Left ventricle myocardium inferior (tissue), 1 donor: ENCODE results near the gene CHCHD10. TPM values are rescaled to one million over a fixed set of nuclear protein-coding genes. Genes with fewer than 3 reads are reported as not detected.

Source experiments
- DNase-seq: peaks from one replicate; pipeline ENCODE4 v3.0.0-alpha.2; 2020
- H3K27ac ChIP-seq: fragments of 200-600 bp; replicated peaks from 2 replicates; pipeline ENCODE4 v1.8.0; 2021
- H3K27me3 ChIP-seq: fragments of 200-600 bp; 2 replicates; pipeline ENCODE4 v1.8.0; 2021; ENCODE audit warnings: low read depth
- H3K36me3 ChIP-seq: fragments of 200-600 bp; 2 replicates; pipeline ENCODE4 v1.8.0; 2021
- H3K4me1 ChIP-seq: fragments of 200-600 bp; 2 replicates; pipeline ENCODE4 v1.8.0; 2021
- H3K4me3 ChIP-seq: fragments of 200-600 bp; 2 replicates; pipeline ENCODE4 v1.8.0; 2021; ENCODE audit warnings: mild to moderate bottlenecking, moderate library complexity
- H3K9me3 ChIP-seq: fragments of 200-600 bp; replicated peaks from 2 replicates; pipeline ENCODE4 v1.8.0; 2021
- CTCF ChIP-seq: fragments of 200-600 bp; IDR thresholded peaks from 2 replicates; pipeline ENCODE4 v1.8.0; 2021; ENCODE audit warnings: antibody characterized with exemption, mild to moderate bottlenecking, borderline replicate concordance
- intact Hi-C: fragments of 100-400 bp; cut with micrococcal nuclease; formaldehyde crosslinking; loops from one replicate; pipeline ENCODE4 v1.11.0; 2022
- total RNA-seq: library from RNA; stranded (reverse); fragmentation: NEBNext Ultra II Directional; extraction: Animal tissue kit (Norgen Biotek cat#: 25700); gene quantifications from one replicate; pipeline ENCODE4 v1.2.1, GENCODE V29; 2021
- donor health status: DM: no; HTN: yes; CAD: no; lungs with severe emphysema.

Gene CHCHD10
- total RNA-seq, 1 donor from 2014 or later, result 1,446 TPM

GRCh38 chr22:23806837-23807236 lies 39.1 kb upstream of the CHCHD10 start:
- TF ChIP-seq CTCF, result no peak
- H3K9me3 ChIP-seq, result no peaks in the 10 kb centered on the region
- intact Hi-C loops, result no loop called here
- no peaks in the 10 kb centered on the region for H3K27me3 ChIP-seq
- DNase-seq, result no peak
- H3K27ac ChIP-seq, result no peak overlapping the region
- H3K4me1 ChIP-seq, result peaks cover 9% of the 10 kb centered on the region
- peaks cover 84% of the 10 kb centered on the region for H3K36me3 ChIP-seq
- no peak overlapping the region for H3K4me3 ChIP-seq

- H3K27ac ChIP-seq, result peak overlapping the region; percentile 23
- intact Hi-C loops, result no loop called here
- peaks cover 85% of the 10 kb centered on the region for H3K36me3 ChIP-seq
- no peaks in the 10 kb centered on the region for H3K9me3 ChIP-seq
- H3K4me1 ChIP-seq, result peaks cover 9% of the 10 kb centered on the region
- no peak overlapping the region for H3K4me3 ChIP-seq
- no peaks in the 10 kb centered on the region for H3K27me3 ChIP-seq
- no peak for TF ChIP-seq CTCF
- no peak for DNase-seq
Measured at GRCh38 chr22:23804781-23805291, 37.1 kb upstream of the CHCHD10 start.

GRCh38 chr22:23803001-23803819 lies 35.4 kb upstream of the CHCHD10 start:
- H3K4me3 ChIP-seq, result no peak overlapping the region
- H3K27me3 ChIP-seq, result no peaks in the 10 kb centered on the region
- no peak for TF ChIP-seq CTCF
- intact Hi-C loops, result no loop called here
- H3K9me3 ChIP-seq, result no peaks in the 10 kb centered on the region
- H3K36me3 ChIP-seq, result peaks cover 89% of the 10 kb centered on the region
- H3K4me1 ChIP-seq, result peaks cover 9% of the 10 kb centered on the region
- no peak for DNase-seq
- H3K27ac ChIP-seq, result no peak overlapping the region

- no peak for TF ChIP-seq CTCF
- no peaks in the 10 kb centered on the region for H3K27me3 ChIP-seq
- intact Hi-C loops, result no loop called here
- H3K27ac ChIP-seq, result no peak overlapping the region
- H3K36me3 ChIP-seq, result peaks cover 89% of the 10 kb centered on the region
- H3K4me3 ChIP-seq, result no peak overlapping the region
- no peaks in the 10 kb centered on the region for H3K9me3 ChIP-seq
- H3K4me1 ChIP-seq, result peaks cover 9% of the 10 kb centered on the region
- DNase-seq, result no peak
Measured at GRCh38 chr22:23801886-23802377, 34.2 kb upstream of the CHCHD10 start.

- TF ChIP-seq CTCF, result no peak
- Histone ChIP-seq H3K9me3 (no peaks in the 10 kb centered on the region), H3K27ac (no peak overlapping the region), H3K36me3 (peaks cover 90% of the 10 kb centered on the region), H3K4me3 (no peak overlapping the region), H3K4me1 (peaks cover 9% of the 10 kb centered on the region), H3K27me3 (no peaks in the 10 kb centered on the region)
- no peak for DNase-seq
- intact Hi-C loops, result no loop called here
Measured at GRCh38 chr22:23801238-23801821, 33.6 kb upstream of the CHCHD10 start.
